GM23338 (cell line): Measurements from ENCODE around the gene FGD4. TPM values are rescaled to one million over a fixed set of nuclear protein-coding genes. Genes with fewer than 3 reads are reported as not detected.

Experiments used
- ATAC-seq: fragments of 200-7000 bp; cut with Tn5 transposase; 3 replicates; pipeline ENCODE4 v1.9.1; 2020
- DNase-seq: peaks from one replicate; pipeline ENCODE4 v3.0.0-alpha.2; 2015; ENCODE audit warnings: low spot score
- H2AFZ ChIP-seq: fragments of 200-600 bp; sonication (generic); 2 replicates; pipeline ENCODE4 v1.8.0; 2016; ENCODE audit warnings: antibody characterized with exemption, mild to moderate bottlenecking, moderate library complexity
- H3F3A ChIP-seq: fragments of 200-600 bp; sonication (generic); replicated peaks from 2 replicates; pipeline ENCODE4 v1.8.0; 2017; ENCODE audit warnings: antibody characterized with exemption, mixed run types, low read depth
- H3K27ac ChIP-seq: fragments of 200-600 bp; sonication (generic); 2 replicates; pipeline ENCODE4 v1.6.1; 2016; ENCODE audit warnings: low read depth
- H3K27me3 ChIP-seq: fragments of 200-600 bp; sonication (generic); 2 replicates; pipeline ENCODE4 v1.8.0; 2016; ENCODE audit warnings: mild to moderate bottlenecking, mixed run types, moderate library complexity; ENCODE audit not compliant: insufficient read depth
- H3K36me3 ChIP-seq: fragments of 200-600 bp; sonication (generic); 2 replicates; pipeline ENCODE4 v1.8.0; 2016; ENCODE audit warnings: mild to moderate bottlenecking; ENCODE audit not compliant: insufficient read depth
- H3K4me1 ChIP-seq: fragments of 200-600 bp; sonication (generic); 2 replicates; pipeline ENCODE4 v1.8.0; 2016; ENCODE audit warnings: mild to moderate bottlenecking, moderate library complexity; ENCODE audit not compliant: insufficient read depth
- H3K4me2 ChIP-seq: fragments of 200-600 bp; sonication (generic); 2 replicates; pipeline ENCODE4 v1.7.1; 2017; ENCODE audit warnings: mixed run types
- H3K4me3 ChIP-seq: fragments of 200-600 bp; sonication (generic); 2 replicates; pipeline ENCODE4 v1.6.1; 2016; ENCODE audit warnings: mixed run types
- H3K79me2 ChIP-seq: fragments of 200-600 bp; sonication (generic); replicated peaks from 2 replicates; pipeline ENCODE4 v1.8.0; 2017; ENCODE audit warnings: mild to moderate bottlenecking; ENCODE audit not compliant: insufficient read depth
- H3K9me2 ChIP-seq: fragments of 200-600 bp; sonication (generic); 2 replicates; pipeline ENCODE4 v1.8.0; 2017; ENCODE audit not compliant: insufficient read depth
- H4K20me1 ChIP-seq: fragments of 200-600 bp; sonication (generic); replicated peaks from 2 replicates; pipeline ENCODE4 v1.8.0; 2017; ENCODE audit warnings: mild to moderate bottlenecking; ENCODE audit not compliant: insufficient read depth
- H3K27ac Mint-ChIP-seq: 2 replicates; pipeline ENCODE4 v1.8.0; 2020; ENCODE audit warnings: inconsistent platforms, mild to moderate bottlenecking, moderate library complexity, mixed read lengths
- H3K27me3 Mint-ChIP-seq: 3 replicates; pipeline ENCODE4 v1.8.0; 2022; ENCODE audit warnings: low read depth, mild to moderate bottlenecking, moderate library complexity, mixed read lengths, inconsistent platforms; ENCODE audit not compliant: insufficient read depth, poor library complexity
- H3K36me3 Mint-ChIP-seq: 3 replicates; pipeline ENCODE4 v1.8.0; 2021; ENCODE audit warnings: low read depth, mild to moderate bottlenecking, inconsistent platforms, moderate library complexity, mixed read lengths
- H3K4me1 Mint-ChIP-seq: 3 replicates; pipeline ENCODE4 v1.8.0; 2020; ENCODE audit warnings: mild to moderate bottlenecking, inconsistent platforms, mixed read lengths
- H3K4me3 Mint-ChIP-seq: 3 replicates; pipeline ENCODE4 v1.8.0; 2021; ENCODE audit warnings: moderate library complexity, mild to moderate bottlenecking, inconsistent platforms, mixed read lengths
- H3K9me3 Mint-ChIP-seq: 3 replicates; pipeline ENCODE4 v1.8.0; 2020; ENCODE audit warnings: moderate library complexity, mild to moderate bottlenecking, inconsistent platforms, mixed read lengths
- CREB1 ChIP-seq: fragments of 250-450 bp; sonication (Bioruptor Pico); IDR thresholded peaks from 2 replicates; pipeline ENCODE4 v1.5.0; 2020; ENCODE audit warnings: low read depth, mild to moderate bottlenecking, moderate library complexity
- EZH2 ChIP-seq: fragments of 200-600 bp; sonication (generic); IDR thresholded peaks from one replicate; pipeline ENCODE4 v1.8.0; 2017; ENCODE audit warnings: antibody characterized with exemption, mild to moderate bottlenecking, low read depth; ENCODE audit not compliant: unreplicated experiment
- EZH2phosphoT487 ChIP-seq: fragments of 200-600 bp; sonication (generic); IDR thresholded peaks from one replicate; pipeline ENCODE4 v1.8.1; 2018; ENCODE audit warnings: antibody characterized with exemption; ENCODE audit not compliant: unreplicated experiment
- JUNB ChIP-seq: IDR thresholded peaks from one replicate; pipeline ENCODE4 v1.6.1; 2016; ENCODE audit warnings: antibody characterized with exemption; ENCODE audit not compliant: unreplicated experiment
- NANOG ChIP-seq: IDR thresholded peaks from 2 replicates; pipeline ENCODE4 v1.6.1; 2016; ENCODE audit warnings: antibody characterized with exemption, borderline replicate concordance
- POLR2AphosphoS5 ChIP-seq: IDR thresholded peaks from 2 replicates; pipeline ENCODE4 v1.6.1; 2016; ENCODE audit warnings: antibody characterized with exemption, low read depth
- STAT1 ChIP-seq: IDR thresholded peaks from one replicate; pipeline ENCODE4 v1.6.1; 2016; ENCODE audit warnings: antibody characterized with exemption; ENCODE audit not compliant: unreplicated experiment
- ZNF114 ChIP-seq: fragments of 250-450 bp; sonication (Bioruptor Pico); IDR thresholded peaks from 2 replicates; pipeline ENCODE4 v1.5.0; 2020; ENCODE audit warnings: mild to moderate bottlenecking, moderate library complexity
- ZNF331 ChIP-seq: fragments of 250-450 bp; sonication (Bioruptor Pico); IDR thresholded peaks from 2 replicates; pipeline ENCODE4 v1.5.0; 2020; ENCODE audit warnings: low read depth, mild to moderate bottlenecking, moderate library complexity
- polyA plus RNA-seq: library from polyadenylated mRNA; unstranded; fragments of >200 nt; fragmentation: Nextera tagmentation; extraction: Ambion mirVana; gene quantifications from 2 replicates; pipeline ENCODE4 v1.2.1, GENCODE V29; 2016
- total RNA-seq: library from RNA; depleted of rRNA; stranded (reverse); fragments of >200 nt; shearing (Covaris generic); gene quantifications from 2 replicates; pipeline ENCODE4 v1.2.3, GENCODE V29; 2014
- TF ChIP-seq, protein P1 (sequence below): IDR thresholded peaks from 2 replicates; pipeline ENCODE4 v1.6.1; 2016; ENCODE audit warnings: antibody characterized with exemption
- TF ChIP-seq, protein P2 (sequence below): fragments of 250-450 bp; sonication (Bioruptor Pico); IDR thresholded peaks from 2 replicates; pipeline ENCODE4 v1.5.0; 2020; ENCODE audit warnings: mild to moderate bottlenecking, moderate library complexity
- TF ChIP-seq, protein P3 (sequence below), 2 experiments: fragments of 200-600 bp in 1 of 2; sonication (generic) in 1 of 2; conservative IDR thresholded peaks; 2 replicates each; pipeline versions ENCODE4 v1.5.1 to v1.6.1; 2016 to 2017; ENCODE audit warnings: antibody characterized with exemption in 2 of 2, low read depth in 2 of 2, mild to moderate bottlenecking in 2 of 2, moderate library complexity in 1 of 2

FGD4 gene
- total and polyA plus RNA-seq, 2 experiments from 2014 or later: 24.3 to 54.3 TPM

DNA sequence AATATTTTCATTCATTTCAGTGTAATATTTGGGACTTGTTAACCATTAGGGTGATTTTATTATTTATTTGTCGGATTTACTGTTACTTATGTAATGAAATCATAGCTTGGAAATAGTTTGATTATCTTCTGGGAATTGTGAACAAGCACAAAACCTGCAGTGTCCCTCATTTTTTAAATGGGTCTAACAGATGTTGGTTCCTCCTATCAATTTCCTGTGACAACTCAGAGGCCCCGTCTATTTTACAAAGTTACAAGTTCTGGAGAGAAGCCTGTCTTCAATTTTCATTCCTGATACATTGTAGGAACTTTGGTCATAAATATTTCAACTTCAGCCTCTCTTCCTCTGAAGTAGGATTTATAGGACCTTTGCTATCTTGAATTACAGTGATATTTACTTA lies 178.0 kb downstream of the FGD4 start:
- no peak for ATAC-seq
- Histone ChIP-seq H3K27ac (no peak overlapping the region), H3K4me1 (no peaks in the 10 kb centered on the region; the same call in 1 of the 2 replicates), H3K36me3 (peaks cover 5% of the 10 kb centered on the region; the same call in 1 of the 2 replicates), H2AFZ (no peak overlapping the region), H4K20me1 (no peaks in the 10 kb centered on the region; the same call in 1 of the 2 replicates), H3K27me3 (no peaks in the 10 kb centered on the region), H3K79me2 (peaks cover 76% of the 10 kb centered on the region), H3K9me2 (no peaks in the 10 kb centered on the region), H3F3A (no peaks in the 10 kb centered on the region), H3K4me2 (no peak overlapping the region), H3K4me3 (no peak overlapping the region)
- Mint-ChIP-seq H3K4me1 (peaks cover 5% of the 10 kb centered on the region), H3K9me3 (peaks cover 2% of the 10 kb centered on the region; the same call in 1 of the 3 replicates), H3K27me3 (peaks cover 7% of the 10 kb centered on the region), H3K27ac (peak overlapping the region; percentile 64; the same call in 1 of the 2 replicates), H3K36me3 (peaks cover 73% of the 10 kb centered on the region), H3K4me3 (no peak overlapping the region)
- no peak for DNase-seq
- TF ChIP-seq JUNB: no peak

DNA sequence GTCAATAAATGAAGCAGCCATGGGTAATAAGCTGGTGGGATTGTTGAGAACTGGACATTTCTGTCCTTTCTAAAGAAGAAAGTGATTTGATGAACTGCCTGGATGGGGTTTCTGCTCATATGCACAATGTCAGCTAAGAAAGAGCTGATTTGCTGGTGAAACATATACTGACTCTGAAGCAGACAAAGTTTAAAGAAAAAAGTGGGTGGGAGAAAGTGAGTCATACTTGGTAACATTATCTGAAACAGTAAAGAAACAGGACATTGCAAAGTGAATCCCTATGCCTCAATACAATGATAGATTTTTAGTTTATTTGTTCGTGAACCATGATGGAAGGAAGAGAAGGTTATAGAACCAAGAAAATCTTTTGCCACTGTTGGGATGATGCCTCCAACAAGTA lies 184.2 kb downstream of the FGD4 start:
- Histone ChIP-seq H3K27me3 (no peaks in the 10 kb centered on the region), H3K4me3 (no peak overlapping the region), H3F3A (no peaks in the 10 kb centered on the region), H3K9me2 (no peaks in the 10 kb centered on the region), H4K20me1 (no peaks in the 10 kb centered on the region; the same call in 1 of the 2 replicates), H3K27ac (peak overlapping the region; percentile 51; the same call in 1 of the 2 replicates), H3K36me3 (peaks cover 5% of the 10 kb centered on the region), H2AFZ (no peak overlapping the region), H3K79me2 (peaks cover 40% of the 10 kb centered on the region), H3K4me2 (no peak overlapping the region), H3K4me1 (no peaks in the 10 kb centered on the region)
- Mint-ChIP-seq H3K4me3 (no peak overlapping the region), H3K9me3 (no peaks in the 10 kb centered on the region), H3K36me3 (peaks cover 38% of the 10 kb centered on the region), H3K27ac (peak overlapping the region; percentile 39; the same call in 1 of the 2 replicates), H3K27me3 (peaks cover 2% of the 10 kb centered on the region), H3K4me1 (peaks cover 16% of the 10 kb centered on the region)
- no peak for ATAC-seq
- DNase-seq: no peak
- no peak for TF ChIP-seq ZNF331 (CRISPR knock-in tag)
- TF ChIP-seq EZH2phosphoT487: no peak
- TF ChIP-seq, protein P1, sequence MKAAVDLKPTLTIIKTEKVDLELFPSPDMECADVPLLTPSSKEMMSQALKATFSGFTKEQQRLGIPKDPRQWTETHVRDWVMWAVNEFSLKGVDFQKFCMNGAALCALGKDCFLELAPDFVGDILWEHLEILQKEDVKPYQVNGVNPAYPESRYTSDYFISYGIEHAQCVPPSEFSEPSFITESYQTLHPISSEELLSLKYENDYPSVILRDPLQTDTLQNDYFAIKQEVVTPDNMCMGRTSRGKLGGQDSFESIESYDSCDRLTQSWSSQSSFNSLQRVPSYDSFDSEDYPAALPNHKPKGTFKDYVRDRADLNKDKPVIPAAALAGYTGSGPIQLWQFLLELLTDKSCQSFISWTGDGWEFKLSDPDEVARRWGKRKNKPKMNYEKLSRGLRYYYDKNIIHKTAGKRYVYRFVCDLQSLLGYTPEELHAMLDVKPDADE: no peak
- TF ChIP-seq, protein P2, sequence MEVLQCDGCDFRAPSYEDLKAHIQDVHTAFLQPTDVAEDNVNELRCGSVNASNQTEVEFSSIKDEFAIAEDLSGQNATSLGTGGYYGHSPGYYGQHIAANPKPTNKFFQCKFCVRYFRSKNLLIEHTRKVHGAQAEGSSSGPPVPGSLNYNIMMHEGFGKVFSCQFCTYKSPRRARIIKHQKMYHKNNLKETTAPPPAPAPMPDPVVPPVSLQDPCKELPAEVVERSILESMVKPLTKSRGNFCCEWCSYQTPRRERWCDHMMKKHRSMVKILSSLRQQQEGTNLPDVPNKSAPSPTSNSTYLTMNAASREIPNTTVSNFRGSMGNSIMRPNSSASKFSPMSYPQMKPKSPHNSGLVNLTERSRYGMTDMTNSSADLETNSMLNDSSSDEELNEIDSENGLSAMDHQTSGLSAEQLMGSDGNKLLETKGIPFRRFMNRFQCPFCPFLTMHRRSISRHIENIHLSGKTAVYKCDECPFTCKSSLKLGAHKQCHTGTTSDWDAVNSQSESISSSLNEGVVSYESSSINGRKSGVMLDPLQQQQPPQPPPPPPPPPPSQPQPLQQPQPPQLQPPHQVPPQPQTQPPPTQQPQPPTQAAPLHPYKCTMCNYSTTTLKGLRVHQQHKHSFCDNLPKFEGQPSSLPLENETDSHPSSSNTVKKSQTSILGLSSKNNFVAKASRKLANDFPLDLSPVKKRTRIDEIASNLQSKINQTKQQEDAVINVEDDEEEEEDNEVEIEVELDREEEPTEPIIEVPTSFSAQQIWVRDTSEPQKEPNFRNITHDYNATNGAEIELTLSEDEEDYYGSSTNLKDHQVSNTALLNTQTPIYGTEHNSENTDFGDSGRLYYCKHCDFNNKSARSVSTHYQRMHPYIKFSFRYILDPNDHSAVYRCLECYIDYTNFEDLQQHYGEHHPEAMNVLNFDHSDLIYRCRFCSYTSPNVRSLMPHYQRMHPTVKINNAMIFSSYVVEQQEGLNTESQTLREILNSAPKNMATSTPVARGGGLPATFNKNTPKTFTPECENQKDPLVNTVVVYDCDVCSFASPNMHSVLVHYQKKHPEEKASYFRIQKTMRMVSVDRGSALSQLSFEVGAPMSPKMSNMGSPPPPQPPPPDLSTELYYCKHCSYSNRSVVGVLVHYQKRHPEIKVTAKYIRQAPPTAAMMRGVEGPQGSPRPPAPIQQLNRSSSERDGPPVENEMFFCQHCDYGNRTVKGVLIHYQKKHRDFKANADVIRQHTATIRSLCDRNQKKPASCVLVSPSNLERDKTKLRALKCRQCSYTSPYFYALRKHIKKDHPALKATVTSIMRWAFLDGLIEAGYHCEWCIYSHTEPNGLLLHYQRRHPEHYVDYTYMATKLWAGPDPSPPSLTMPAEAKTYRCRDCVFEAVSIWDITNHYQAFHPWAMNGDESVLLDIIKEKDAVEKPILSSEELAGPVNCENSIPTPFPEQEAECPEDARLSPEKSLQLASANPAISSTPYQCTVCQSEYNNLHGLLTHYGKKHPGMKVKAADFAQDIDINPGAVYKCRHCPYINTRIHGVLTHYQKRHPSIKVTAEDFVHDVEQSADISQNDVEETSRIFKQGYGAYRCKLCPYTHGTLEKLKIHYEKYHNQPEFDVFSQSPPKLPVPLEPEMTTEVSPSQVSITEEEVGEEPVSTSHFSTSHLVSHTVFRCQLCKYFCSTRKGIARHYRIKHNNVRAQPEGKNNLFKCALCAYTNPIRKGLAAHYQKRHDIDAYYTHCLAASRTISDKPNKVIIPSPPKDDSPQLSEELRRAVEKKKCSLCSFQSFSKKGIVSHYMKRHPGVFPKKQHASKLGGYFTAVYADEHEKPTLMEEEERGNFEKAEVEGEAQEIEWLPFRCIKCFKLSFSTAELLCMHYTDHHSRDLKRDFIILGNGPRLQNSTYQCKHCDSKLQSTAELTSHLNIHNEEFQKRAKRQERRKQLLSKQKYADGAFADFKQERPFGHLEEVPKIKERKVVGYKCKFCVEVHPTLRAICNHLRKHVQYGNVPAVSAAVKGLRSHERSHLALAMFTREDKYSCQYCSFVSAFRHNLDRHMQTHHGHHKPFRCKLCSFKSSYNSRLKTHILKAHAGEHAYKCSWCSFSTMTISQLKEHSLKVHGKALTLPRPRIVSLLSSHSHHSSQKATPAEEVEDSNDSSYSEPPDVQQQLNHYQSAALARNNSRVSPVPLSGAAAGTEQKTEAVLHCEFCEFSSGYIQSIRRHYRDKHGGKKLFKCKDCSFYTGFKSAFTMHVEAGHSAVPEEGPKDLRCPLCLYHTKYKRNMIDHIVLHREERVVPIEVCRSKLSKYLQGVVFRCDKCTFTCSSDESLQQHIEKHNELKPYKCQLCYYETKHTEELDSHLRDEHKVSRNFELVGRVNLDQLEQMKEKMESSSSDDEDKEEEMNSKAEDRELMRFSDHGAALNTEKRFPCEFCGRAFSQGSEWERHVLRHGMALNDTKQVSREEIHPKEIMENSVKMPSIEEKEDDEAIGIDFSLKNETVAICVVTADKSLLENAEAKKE (CRISPR knock-in tag): no peak
- TF ChIP-seq, protein P3, sequence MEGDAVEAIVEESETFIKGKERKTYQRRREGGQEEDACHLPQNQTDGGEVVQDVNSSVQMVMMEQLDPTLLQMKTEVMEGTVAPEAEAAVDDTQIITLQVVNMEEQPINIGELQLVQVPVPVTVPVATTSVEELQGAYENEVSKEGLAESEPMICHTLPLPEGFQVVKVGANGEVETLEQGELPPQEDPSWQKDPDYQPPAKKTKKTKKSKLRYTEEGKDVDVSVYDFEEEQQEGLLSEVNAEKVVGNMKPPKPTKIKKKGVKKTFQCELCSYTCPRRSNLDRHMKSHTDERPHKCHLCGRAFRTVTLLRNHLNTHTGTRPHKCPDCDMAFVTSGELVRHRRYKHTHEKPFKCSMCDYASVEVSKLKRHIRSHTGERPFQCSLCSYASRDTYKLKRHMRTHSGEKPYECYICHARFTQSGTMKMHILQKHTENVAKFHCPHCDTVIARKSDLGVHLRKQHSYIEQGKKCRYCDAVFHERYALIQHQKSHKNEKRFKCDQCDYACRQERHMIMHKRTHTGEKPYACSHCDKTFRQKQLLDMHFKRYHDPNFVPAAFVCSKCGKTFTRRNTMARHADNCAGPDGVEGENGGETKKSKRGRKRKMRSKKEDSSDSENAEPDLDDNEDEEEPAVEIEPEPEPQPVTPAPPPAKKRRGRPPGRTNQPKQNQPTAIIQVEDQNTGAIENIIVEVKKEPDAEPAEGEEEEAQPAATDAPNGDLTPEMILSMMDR (conservative IDR thresholded peaks at IDR 0.05; ENCODE audit: low read depth in 2 of 2): no peak
- TF ChIP-seq JUNB: no peak
- TF ChIP-seq EZH2: no peak
- TF ChIP-seq CREB1 (CRISPR knock-in tag): no peak
- TF ChIP-seq POLR2AphosphoS5: no peak
- TF ChIP-seq NANOG: no peak
- no peak for TF ChIP-seq ZNF114 (CRISPR knock-in tag)
- TF ChIP-seq STAT1: no peak
